Stomach (tissue), 4 donors: ENCODE results near the gene DLK2.

Source experiments
- EP300 ChIP-seq: sonication (generic); formaldehyde crosslinking; IDR thresholded peaks from one replicate; pipeline ENCODE4 v1.6.1; 2017; ENCODE audit warnings: antibody characterized with exemption
- POLR2A ChIP-seq, 4 donors: fragments of 450-650 bp; IDR thresholded peaks; one replicate each; pipeline ENCODE4 v1.6.1; 2016; ENCODE audit warnings: antibody characterized with exemption in 4 of 4, control low read depth in 2 of 4, mild to moderate bottlenecking in 1 of 4, moderate library complexity in 1 of 4
- TF ChIP-seq, protein P1 (sequence below), 7 experiments: fragments of 450-650 bp in 4 of 7; fragments of 200-600 bp in 3 of 7; sonication (generic) in 3 of 7; IDR thresholded peaks; one replicate each; pipeline ENCODE4 v1.5.1; 2016 to 2019; ENCODE audit warnings: antibody characterized with exemption in 7 of 7, control low read depth in 2 of 7, mild to moderate bottlenecking in 1 of 7

DNA sequence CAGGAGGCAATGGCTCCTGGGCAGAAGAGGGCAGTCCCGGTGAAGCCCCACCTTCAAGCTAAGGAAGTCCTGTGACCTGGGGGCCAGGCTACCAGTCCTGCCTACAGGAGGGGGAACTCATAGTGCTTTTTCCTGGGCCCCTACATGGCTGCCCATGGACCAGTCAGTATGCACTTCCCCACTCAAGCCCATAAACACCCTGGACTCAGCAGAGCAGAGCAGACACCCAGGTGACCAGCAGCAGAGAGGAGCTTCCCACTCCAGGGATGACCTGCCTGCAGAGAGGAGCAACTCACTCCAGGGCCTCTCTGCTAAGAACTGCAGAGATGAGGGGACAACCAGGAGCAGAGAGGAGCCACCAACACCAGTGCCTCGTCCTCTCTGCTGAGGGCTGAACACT lies 42.3 kb downstream of the DLK2 start:
- TF ChIP-seq POLR2A (IDR thresholded peaks at IDR 0.05) (no peak), EP300 (no peak)
- TF ChIP-seq, protein P1, sequence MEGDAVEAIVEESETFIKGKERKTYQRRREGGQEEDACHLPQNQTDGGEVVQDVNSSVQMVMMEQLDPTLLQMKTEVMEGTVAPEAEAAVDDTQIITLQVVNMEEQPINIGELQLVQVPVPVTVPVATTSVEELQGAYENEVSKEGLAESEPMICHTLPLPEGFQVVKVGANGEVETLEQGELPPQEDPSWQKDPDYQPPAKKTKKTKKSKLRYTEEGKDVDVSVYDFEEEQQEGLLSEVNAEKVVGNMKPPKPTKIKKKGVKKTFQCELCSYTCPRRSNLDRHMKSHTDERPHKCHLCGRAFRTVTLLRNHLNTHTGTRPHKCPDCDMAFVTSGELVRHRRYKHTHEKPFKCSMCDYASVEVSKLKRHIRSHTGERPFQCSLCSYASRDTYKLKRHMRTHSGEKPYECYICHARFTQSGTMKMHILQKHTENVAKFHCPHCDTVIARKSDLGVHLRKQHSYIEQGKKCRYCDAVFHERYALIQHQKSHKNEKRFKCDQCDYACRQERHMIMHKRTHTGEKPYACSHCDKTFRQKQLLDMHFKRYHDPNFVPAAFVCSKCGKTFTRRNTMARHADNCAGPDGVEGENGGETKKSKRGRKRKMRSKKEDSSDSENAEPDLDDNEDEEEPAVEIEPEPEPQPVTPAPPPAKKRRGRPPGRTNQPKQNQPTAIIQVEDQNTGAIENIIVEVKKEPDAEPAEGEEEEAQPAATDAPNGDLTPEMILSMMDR (IDR thresholded peaks at IDR 0.05) = no peak
